GM19035 (cell line): Measurements from ENCODE around the gene PDGFRA.

Experiments
- ATAC-seq: cut with Tn5 transposase; IDR thresholded peaks from one replicate; pipeline ENCODE4 v1.9.1; 2021; ENCODE audit not compliant: unreplicated experiment

PDGFRA gene

DNA sequence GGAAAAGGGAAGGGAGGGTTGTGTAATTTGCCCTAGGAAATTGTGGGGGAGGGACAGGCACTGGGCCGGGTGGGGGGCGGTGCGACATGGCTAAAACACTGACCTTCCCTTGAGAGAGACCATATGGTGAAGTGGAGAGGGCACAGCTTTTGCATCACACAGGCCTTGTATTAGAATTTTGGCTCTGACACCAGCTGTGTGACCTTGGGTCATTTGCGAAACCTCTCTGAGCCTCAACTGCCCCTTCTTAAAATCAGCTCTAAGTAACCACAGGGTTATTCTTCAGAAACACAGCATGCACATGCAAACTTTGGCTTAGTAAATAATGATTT is 25.8 kb downstream of the PDGFRA start:
- ATAC-seq, result no peak

DNA sequence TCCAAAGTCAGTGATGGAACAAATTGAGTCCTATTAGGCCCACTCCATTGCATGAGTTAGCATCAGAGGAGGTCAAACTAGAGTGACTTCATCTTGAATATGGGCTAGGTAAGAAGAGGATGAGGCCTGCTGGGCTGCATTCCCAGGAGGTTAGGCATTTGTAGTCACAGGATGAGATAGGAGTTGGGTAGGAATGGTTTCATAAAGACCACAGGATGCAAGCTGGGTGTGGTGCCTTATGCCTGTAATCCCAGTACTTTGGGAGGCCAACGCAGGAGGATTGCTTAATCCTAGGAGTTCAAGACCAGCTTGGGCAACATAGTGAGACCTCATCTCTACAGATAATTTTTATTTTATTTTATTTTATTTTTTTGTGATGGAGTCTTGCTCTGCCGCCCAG is 26.8 kb downstream of the PDGFRA start:
- ATAC-seq, result no peak

DNA sequence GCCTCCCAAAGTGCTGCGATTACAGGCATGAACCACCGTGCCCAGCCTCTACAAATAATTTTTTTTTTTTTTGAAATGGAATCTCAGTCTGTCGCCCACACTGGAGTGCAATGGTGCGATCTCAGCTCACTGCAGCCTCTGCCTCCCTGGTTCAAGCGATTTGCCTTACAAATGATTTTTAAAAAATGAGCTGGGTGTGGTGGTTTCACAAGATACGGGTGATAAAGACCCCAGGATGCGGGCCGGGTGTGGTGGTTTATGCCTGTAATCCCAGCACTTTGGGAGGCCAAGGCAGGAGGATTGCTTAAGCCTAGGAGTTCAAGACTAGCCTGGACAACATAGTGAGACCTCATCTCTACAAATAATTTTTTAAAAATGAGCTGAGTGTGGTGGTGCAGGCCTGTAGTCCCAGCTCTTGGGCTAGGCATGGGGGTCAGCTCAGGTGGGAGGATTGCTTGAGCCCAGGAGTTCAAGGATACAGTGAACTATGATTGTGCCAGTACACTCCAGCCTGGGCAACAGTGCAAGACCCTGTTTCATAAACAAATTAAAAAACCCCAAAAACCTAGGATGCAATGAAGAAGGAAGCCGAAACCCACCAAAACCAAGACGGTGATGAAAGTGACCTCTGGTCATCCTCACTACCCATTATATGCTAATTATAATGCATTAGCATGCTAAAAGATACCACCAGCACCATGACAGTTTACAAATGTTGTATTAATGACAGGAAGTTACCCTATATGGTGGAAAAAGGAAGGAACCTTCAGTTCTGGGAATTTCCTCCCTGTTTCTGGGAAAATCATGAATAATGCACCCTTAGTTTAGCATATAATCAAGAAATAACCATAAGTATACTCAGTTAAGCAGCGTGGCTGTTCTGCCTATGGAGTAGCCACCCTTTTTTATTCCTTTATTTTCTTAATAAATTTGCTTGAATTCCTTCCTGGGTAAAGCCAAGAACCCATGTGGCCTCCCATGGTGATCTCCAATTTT is 27.7 kb downstream of the PDGFRA start:
- ATAC-seq, result no peak

DNA sequence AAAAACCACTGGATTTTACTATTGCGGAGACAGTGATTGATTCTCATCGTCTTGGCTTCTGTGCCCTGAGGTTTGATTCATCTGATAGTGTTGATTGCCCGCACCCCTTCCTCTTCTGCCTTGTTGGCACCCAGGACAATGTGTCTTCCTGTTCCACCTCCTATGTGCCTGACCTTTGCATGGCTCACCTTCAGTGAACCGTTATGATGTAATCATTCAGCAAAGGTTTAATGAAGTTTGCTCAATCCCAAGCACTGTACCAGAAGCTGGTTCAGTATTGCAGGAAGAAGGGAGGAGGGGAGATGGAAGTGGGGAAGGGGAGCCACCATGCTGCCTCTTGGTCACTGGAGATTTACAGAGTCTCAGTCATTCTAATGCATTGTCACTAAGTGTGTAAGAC is 36.3 kb downstream of the PDGFRA start:
- ATAC-seq, result no peak

DNA sequence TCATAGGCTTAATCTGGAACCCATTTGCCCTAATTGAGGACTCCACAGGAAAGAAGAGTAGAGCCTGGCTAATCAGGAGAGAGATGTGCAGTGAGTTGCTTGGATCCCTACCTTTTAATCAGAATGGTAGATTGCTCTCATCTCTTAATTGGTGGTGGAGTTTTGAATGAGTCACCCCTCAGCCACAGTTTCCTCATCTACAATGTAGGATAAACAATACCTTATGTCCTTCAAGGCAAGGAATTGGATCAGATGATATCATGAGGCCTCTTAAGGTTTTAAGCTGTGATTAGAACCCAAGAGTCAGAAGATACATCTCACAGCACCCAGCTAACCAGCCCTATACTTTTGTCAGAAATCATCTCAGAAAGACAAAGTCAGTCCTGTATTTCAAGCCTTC is 39.1 kb downstream of the PDGFRA start:
- ATAC-seq, result no peak

DNA sequence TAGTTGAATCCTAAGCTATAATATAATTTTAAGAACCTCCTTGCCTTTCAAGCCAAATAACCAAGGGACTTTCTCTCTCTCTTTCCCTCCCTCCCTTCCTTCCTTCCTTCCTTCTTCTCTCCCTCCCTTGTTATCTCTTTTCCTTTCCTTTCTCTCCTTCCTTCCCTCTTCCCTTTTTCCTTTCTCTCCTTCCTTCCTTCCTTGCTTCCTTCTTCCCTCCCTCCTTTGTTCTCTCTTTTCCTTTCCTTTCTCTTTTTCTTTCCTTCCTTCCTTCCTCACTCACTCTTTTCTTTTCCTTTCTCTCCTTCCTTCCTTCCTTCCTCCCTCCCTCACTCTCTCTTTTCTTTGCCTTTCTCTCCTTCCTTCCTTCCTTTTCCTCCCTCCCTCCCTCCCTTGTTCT is 42.4 kb downstream of the PDGFRA start:
- ATAC-seq, result no peak

DNA sequence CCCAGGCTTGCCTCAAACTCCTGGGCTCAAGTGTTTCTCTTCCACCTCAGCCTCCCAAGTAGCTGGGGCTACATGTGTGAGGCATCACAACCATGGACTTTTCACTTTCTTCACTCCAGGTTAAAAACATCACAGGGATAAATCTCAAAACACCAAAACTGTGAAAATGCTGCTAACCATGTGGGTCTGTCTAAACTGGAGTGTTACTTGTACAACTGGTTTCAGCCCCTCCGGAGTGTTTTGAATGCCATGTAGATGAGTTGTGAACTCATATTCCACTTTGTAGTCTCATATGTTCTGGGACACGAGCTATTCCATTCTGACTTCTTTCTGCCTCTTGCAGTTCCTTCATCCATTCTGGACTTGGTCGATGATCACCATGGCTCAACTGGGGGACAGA is 43.0 kb downstream of the PDGFRA start:
- ATAC-seq, result no peak

DNA sequence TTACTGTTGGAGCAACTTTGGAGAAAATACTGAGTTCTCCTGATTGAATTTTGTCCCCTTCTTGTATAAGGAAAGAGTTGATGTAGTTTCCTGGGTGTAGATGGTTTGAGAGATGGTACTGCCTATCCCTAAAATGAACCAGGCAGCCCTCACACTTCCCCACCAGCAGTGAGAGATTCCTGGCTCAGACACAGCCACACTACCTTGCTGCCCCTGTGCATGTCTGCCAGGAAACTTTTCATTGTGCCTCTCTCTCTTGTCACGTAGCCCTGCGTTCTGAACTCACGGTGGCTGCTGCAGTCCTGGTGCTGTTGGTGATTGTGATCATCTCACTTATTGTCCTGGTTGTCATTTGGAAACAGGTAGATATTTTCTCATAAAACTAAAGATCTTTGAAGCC is 45.2 kb downstream of the PDGFRA start:
- no peak for ATAC-seq

DNA sequence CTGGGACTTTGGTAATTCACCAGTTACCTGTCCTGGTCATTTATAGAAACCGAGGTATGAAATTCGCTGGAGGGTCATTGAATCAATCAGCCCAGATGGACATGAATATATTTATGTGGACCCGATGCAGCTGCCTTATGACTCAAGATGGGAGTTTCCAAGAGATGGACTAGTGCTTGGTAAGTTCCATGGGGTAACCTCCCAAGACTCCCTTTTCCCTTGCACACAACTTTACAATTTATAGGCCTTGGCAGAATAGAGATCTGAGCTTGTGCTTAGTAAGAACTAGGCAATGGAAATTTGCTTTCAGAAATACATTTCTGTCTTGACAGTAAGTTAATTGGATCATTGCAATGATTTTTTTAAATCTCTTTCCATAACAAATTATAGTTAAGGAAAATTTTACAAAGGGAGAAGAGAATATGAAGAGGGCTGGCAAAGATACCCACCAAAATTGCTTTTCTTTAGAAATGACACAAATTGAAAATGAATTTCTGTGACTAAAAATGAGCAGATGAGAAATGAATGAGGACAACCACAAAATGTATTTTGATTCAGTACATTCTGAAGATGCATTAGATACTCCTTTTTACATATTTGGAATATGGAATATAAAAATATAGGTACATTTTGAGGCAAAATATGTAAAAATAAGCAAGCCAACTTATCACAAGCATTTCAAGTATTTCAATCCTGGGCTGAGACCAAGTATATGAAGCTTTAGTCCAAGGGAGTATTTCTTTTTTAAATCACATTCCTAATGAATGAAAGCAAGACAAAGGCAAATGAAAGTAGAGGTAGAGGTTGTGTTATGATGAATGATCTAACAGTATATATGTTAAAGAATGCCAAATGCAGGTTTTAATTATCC is 45.9 kb downstream of the PDGFRA start:
- no peak for ATAC-seq

DNA sequence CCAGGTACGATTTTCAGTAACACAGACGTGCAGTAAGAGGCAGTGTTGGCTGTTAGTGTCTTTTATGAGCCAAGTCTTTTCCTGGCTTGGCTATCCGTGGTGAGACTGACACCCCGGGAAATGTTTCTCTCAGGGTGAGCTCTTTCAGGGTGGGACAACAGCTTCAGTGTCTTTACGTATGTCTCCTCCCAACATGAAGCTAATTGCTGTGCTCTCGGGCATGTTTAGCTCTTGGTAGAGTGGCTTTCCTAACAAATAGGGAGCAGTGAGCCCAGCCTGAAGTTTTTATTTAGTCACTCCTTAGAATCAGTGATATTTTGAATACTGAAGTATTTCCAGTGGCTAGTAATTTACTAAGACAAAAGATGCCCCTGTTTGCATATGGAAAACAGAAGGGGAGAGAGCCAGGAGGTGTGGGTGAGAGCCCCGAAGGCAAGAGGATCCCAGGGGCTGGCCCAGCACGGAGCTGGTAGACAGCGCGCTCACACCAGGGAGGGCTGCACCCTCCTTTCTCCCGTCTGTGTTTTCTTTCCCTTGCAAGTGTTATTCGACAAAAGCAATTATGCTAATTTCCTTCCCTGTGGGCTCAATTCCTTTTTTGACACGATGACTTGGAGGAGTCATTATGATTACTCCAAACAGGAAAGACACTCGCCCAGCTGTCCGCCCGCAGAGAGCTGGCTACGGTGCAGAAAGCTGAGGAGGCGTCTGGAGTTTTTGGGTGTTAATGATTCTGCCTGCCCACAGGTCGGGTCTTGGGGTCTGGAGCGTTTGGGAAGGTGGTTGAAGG is 47.7 kb downstream of the PDGFRA start:
- ATAC-seq, result no peak

DNA sequence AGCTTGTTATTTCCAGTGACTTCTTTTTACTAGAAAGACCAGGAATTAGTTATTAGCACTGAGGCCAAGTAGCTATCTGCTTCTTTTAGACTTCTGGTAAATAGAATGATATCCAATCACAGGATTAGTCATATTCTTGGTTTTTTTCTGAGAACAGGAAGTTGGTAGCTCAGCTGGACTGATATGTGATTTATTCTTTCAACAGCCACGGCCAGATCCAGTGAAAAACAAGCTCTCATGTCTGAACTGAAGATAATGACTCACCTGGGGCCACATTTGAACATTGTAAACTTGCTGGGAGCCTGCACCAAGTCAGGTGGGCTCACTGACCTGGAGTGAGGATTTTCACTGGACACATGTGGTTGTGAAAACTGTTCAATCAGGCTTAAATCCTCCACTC is 48.6 kb downstream of the PDGFRA start:
- ATAC-seq, result no peak

DNA sequence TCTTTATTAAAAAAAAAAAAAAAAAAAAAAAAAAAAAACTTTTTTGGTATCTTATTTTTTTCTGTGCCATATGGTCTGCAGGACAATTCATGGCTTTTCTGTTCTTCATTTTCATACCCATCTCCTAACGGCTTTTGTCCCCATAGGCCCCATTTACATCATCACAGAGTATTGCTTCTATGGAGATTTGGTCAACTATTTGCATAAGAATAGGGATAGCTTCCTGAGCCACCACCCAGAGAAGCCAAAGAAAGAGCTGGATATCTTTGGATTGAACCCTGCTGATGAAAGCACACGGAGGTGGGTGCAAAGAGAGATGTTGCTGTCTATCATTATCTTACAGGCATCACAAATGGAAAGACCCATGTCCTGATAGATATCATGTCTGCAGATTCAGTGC is 49.1 kb downstream of the PDGFRA start:
- no peak for ATAC-seq

DNA sequence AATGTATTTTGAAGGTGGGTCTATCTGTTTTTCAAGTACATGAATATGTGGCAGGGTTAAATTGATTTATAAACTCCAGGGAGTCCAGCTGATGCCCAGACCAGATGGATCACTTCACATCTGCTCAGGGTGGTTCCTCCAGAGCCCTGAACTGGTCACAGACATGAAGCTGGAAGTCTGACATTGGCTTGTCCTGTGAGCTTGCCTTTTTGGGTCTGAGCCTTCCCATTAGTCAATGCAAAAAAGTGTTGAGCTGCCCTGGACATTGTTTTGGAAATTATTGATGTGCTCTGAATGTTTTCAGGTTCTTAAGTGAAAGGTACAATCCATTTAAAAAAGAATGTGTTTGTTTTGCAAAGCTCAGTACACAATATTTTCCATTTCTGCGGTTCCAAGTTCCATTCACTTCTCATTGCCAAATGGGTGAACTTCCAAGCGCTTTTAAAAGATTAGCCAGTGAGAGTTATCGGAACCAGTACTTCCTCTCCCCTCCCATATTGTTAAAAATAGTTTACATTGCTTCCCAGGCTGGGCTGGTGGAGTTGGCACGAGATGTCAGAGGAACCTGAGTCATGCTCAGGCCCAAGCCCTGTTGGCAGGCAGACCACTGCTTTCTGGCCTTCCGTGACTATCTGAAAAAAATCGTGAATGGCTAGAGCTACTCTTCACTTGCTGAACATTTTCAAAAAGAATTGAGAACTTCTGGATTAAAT is 52.1 kb downstream of the PDGFRA start:
- ATAC-seq, result no peak

DNA sequence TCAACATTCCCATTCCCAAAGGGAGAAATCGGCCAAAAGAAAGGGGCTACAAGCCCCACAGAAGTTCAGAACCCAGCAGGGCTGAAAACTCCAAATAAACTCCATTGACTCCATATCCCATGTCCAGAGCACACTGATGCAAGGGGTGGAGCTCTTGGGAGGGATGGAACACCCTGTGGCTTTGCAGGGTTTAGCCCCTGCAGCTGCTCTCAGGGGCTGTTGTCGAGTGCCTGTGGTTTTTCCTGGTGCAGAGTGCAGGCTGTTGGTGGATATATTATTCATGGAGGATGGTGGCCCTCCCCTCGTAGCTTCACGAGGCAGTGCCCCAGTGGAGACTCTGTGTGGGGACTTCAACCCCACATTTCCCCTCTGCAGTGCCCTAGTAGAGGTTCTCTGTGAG is 53.7 kb downstream of the PDGFRA start:
- ATAC-seq, result no peak

DNA sequence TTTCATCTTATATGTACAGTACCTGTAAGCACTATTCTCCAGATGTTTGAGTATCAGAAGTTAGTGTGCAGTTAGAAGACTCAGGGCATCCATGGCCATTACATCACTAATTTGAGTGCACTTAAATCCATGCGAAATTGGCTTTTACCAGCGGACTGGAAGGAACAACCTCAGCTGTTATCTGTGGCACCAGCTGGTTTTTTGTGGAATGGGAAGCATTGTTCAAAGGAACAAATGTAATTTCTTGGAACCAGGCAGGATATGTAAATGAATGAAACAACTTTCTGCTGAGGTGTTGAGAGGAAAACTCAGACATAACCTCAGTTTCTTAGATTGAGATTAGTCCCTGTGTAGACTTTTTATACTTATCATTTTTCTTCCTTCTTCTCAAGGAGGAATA is 60.2 kb downstream of the PDGFRA start:
- no peak for ATAC-seq

DNA sequence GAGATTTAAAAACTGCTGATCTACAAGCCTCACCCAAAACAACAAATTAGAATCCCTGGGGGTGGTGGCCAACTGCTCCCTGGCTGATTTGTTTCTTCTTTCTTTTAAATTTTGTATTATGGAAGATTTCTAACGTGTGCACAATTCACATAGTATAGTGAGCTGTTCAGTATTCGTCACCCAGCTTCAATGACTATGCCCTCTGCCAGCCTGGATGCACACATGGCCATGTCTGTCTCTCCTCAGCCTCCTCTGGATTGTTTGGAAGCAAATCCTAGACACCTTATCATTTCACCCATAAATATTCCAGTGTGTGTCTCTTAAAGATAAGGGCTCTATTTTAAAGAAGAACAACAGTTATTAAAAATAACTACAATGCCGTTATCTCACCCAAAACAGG is 61.9 kb downstream of the PDGFRA start:
- no peak for ATAC-seq

DNA sequence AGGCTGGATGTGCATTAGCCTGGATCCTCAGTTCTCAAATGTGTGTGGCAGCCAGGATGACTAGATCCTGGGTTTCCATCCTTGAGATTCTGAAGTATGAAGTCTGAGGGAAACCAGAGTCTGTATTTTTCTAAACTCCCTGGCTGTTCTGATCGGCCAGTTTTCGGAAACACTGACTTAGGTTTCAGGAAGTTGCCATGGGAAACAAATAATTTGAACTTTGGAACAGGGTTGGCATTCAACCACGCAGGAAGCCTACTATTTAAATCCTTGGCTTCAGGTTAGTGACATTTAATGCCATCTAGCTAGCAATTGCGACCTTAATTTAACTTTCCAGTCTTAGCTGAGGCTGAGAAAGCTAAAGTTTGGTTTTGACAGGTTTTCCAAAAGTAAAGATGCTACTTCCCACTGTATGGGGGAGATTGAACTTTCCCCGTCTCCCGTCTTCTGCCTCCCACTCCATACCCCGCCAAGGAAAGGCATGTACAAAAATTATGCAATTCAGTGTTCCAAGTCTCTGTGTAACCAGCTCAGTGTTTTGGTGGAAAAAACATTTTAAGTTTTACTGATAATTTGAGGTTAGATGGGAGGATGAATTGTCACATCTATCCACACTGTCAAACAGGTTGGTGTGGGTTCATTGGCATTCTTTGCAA is 67.6 kb downstream of the PDGFRA start:
- no peak for ATAC-seq

DNA sequence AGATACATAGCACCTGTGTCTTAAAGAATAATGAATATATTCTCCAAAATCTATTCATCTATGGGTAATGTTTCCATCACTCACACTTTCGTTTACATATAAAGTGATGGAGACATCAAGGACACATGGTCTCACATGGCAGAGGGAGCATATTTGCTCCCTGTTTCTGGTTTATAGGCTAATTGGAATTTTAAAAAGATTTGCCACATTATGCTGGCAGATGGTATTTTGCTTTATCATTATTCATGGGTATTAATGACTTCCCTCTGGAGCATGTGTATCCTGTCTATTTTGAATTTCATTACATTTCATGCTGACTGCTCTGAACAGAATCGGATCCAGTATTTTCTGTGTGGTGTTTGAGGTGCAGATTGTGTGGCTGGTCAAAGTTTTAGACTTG is 79.0 kb downstream of the PDGFRA start:
- no peak for ATAC-seq

DNA sequence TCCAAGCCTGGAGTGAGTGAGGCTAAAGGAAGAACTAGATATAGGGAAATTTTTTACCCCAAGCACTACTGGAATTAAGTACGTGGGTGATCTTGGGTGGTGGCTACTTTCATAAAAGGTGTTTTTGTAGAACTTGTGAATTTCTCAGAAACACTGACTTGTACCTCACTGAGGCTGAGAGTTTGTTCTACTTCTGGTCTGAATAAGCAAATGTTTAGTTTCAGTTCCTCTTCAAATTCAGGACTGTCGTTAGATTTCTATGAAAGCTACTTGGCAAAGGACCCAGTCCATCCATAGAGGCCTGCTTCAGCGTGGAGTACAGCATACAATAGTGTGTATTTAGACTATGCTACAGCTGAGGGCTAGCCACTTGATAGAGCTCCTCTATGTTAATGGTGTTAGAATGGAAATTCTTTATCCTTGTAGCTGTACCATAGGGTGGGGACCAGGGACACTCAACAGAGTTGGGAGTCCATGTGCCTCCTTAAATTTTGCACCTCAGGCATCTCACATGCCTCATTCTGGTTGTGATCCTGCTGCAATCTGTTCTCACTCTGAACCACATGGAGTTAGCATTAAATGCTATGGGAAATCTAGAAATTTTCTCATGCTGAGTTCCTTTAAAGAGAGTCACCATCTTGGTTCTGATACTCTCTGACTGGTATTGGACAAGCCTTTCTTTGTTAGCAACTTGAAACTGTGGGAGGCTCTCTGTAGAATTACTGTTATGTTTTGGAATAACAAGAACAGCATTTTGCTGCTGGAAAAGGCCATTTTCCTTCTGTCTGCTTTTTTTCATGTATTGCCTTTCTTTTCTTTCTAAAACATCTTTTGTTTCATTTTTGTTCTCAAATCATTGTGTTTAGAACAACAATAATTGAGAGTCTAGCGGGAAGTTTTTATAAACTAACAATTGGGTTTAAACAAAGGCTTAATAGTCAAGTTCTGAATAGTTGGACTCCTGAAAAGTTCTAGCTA is 86.8 kb downstream of the PDGFRA start:
- peak; percentile 98 for ATAC-seq
